GM19468 (cell line): ENCODE measurements around the gene UGT1A9.

ENCODE experiments used
- ATAC-seq: cut with Tn5 transposase; IDR thresholded peaks from one replicate; pipeline ENCODE4 v1.9.1; 2021; ENCODE audit warnings: mild to moderate bottlenecking, moderate library complexity, moderate number of reproducible peaks; ENCODE audit not compliant: unreplicated experiment; ENCODE audit errors: extremely low read depth

Gene UGT1A9

DNA sequence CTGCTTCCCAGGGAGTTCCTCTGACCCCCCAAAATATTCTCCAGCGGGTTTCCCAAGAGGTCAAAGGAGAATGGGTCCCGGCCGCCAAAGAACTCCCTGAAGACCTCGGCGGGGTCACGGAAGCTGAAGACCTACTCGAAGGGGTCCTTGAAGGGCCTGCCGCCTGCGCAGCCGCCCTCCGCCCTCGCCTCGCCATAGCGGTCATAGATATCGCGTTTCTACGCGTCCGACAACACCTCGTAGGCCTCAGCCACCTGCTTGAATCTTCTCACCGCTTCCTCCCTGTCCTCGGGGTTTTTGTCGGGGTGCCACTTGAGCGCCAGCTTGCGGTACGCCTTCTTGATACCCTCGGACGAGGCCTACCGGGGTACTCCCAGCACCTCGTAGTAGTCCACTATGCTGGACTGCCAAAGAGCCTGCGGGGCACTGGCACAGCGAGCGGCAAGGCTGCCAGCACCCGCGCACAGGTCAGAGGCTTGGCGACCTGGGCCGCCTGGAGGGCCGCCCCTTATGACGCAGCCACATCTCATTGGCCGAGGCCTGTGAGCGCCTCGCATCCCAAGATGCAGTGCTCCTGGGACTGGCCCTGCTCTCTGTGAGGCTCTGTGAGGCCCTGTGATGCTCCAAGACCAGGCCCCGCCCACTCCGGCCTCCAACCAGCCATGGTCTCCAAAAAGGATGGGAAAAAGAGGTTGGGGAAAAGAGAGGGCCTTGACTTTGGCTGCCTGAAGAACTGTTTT, 83.3 kb downstream of the UGT1A9 start:
- ATAC-seq = no peak

GRCh38 chr2:233756429-233757081, 84.9 kb downstream of the UGT1A9 start:
- no peak for ATAC-seq

- no peak for ATAC-seq
Observed at GRCh38 chr2:233758141-233758540, 86.4 kb downstream of the UGT1A9 start.

DNA sequence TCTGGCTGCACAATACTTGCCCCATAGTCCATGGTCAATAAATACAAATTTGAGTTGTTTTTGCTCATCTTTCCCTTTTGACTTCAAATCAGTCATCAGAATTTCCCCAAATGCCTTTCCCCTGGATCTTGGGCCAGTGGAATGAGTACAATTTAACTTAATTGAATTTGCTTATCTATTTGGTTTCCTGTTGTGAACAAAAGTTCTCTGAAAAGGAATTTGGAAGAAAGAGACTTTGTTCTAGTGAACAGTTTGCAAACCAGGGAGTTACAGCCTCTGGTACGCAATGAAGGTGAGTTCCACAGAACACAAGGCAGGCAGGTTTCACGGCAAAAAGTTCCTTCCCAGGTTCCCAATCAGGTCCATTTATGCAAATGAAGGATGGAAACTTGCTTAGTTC, 87.2 kb downstream of the UGT1A9 start:
- no peak for ATAC-seq

DNA sequence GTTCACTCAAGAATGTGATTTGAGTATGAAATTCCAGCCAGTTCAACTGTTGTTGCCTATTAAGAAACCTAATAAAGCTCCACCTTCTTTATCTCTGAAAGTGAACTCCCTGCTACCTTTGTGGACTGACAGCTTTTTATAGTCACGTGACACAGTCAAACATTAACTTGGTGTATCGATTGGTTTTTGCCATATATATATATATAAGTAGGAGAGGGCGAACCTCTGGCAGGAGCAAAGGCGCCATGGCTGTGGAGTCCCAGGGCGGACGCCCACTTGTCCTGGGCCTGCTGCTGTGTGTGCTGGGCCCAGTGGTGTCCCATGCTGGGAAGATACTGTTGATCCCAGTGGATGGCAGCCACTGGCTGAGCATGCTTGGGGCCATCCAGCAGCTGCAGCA, 88.3 kb downstream of the UGT1A9 start, which contains the start of gene UGT1A1:
UGT1A1 (plus strand) TSS at position 228 of the 400 bp plus-strand sequence; CDS start at position 246, 18 bp downstream.
- ATAC-seq = no peak

- ATAC-seq = no peak
Observed at GRCh38 chr2:233761040-233761769, 89.5 kb downstream of the UGT1A9 start.

DNA sequence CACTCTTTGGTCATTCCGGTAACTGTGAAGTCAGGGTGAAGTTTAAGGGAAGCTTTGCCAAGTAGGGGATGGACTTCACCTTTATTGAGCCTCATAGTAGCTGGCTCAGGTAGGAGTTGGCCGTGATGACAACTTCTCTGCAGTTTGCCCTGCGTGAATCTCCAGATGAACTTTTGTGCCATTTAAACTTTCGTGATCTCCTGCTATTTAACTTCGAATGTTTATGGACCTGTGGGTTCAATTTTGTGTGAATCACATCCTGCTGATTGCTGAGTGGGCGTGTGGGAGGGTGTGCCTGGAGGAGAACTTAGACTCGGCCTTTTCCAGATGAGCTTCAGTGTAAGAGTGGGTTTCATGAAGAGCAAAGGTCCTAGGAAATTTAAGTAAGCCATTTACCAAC, 92.6 kb downstream of the UGT1A9 start:
- no peak for ATAC-seq

- no peak for ATAC-seq
Observed at GRCh38 chr2:233764761-233765160, 93.1 kb downstream of the UGT1A9 start.

DNA sequence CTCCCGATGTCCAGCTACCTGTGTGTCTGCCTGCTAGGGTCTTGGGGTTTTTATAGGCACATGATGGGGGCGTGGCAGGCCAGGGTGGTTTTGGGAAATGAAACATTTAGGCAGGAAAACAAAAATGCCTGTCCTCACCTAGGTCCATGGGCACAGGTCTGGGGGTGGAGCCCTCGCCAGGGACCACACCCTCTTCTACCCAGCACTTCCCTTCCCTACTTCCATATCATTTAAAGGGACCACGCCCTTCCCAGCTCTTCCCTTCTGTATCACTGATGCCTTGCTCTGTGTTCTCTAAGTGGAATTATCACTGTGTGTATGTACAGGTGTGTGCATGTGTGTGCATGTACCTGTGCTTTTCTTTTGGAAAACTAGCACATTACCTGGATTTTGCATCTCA, 94.7 kb downstream of the UGT1A9 start:
- no peak for ATAC-seq

GRCh38 chr2:233768076-233768475, 96.4 kb downstream of the UGT1A9 start:
- ATAC-seq = no peak

- no peak for ATAC-seq
Observed at GRCh38 chr2:233769260-233769659, 97.6 kb downstream of the UGT1A9 start.

DNA sequence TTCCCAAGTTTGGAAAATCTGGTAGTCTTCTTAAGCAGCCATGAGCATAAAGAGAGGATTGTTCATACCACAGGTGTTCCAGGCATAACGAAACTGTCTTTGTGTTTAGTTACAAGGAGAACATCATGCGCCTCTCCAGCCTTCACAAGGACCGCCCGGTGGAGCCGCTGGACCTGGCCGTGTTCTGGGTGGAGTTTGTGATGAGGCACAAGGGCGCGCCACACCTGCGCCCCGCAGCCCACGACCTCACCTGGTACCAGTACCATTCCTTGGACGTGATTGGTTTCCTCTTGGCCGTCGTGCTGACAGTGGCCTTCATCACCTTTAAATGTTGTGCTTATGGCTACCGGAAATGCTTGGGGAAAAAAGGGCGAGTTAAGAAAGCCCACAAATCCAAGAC, 100.5 kb downstream of the UGT1A9 start:
- no peak for ATAC-seq

GRCh38 chr2:233772583-233772982, 100.9 kb downstream of the UGT1A9 start:
- no peak for ATAC-seq

- ATAC-seq = no peak
Observed at GRCh38 chr2:233773854-233774253, 102.2 kb downstream of the UGT1A9 start.

- no peak for ATAC-seq
Observed at GRCh38 chr2:233775414-233775813, 103.7 kb downstream of the UGT1A9 start.

GRCh38 chr2:233778030-233778429, 106.3 kb downstream of the UGT1A9 start, which contains the start of gene MROH2A:
Gene MROH2A (plus strand): TSS chr2:233778330. CDS start chr2:233779359, 1,029 bp downstream.
- ATAC-seq = no peak

GRCh38 chr2:233779722-233780121, 108.0 kb downstream of the UGT1A9 start:
- ATAC-seq = no peak

DNA sequence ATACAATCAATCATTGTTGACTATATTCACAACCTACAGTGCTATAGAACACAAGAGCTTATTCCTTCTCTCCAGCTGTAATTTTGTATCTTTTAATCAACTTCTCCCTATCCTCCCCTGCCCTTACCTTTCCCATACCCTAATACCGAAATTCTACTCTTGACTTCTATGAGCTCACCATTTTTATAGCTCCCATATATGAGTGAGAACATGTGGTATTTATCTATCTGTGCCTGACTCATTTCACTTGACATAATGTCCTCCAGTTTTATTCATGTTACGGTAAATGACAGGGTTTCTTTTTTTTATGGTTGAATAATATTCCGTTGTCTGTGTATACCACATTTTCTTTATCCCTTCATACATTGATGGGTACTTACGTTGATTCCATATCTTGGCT, 109.1 kb downstream of the UGT1A9 start:
- no peak for ATAC-seq

DNA sequence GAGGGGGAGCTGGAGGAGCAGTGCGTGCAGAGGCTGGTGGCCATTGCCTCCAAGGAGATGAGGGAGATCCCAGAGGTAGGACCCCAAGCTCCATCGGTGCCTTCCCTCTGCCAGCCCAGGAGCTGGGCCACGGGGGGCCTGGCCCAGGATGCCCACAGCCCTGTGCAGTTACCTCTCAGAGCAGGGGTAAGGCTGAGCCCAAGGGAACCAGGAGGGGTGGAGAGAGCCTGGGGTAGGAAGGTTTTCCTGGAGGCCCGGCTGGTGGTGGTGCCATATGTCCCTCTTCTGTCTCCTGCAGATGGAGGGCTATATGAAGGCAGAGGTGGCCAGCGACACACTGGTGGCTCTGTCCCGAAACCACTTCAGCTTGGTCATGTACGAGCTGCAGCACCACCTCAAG, 117.9 kb downstream of the UGT1A9 start:
- no peak for ATAC-seq

DNA sequence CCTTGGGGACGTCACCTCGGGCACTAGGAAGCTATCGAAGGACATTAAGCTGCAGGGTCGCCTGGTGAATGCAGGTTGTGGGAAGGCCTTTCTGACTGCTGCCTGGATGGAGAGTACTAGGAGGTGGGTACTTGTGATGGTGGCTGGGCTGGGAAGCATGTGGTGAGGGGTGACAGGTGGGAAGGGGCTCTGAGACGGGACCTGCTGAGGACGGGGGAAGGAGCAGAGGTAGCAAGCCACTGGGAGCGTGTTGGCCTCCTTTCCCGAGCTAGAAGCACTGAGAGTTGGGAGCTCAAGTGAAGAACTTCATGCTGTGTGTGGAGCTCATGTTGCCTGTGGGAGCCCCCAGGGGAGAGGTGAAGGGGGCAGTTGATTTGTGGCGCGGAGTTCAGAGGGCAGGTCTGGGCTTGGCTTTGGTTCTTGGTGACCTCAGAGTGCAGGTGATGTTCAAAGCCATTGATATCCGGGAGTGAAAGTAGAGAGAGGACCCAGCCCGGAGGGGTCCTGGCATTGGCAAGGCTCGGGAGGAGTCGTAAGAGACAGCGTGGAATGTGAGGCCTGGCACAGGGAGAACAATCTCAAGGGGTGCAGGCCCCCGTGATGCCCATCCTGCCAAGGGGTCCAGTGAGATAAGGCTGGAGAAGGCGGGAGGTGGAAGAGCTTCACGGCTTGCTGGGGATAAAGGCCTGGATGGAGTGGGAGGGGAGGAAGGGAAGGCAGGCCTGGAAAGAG, 119.6 kb downstream of the UGT1A9 start:
- ATAC-seq = no peak
